CD4-positive, alpha-beta T cell (primary cell): Measurements from ENCODE around the gene TCAP. TPM values are rescaled to one million over a fixed set of nuclear protein-coding genes. Genes with fewer than 3 reads are reported as not detected.
"Not testable (repeated sequence)": the region's sequence is repeated elsewhere in the genome, so short reads cannot be mapped to it uniquely, and the experiment has no call there.

ENCODE experiments used
- ATAC-seq: fragments of 200-7000 bp; cut with Tn5 transposase; one replicate; pipeline ENCODE4 v1.10.0; 2022; ENCODE audit warnings: mild to moderate bottlenecking; ENCODE audit not compliant: poor library complexity
- CTCF ChIA-PET: fragments of 350-600 bp; sonication (Branson Sonifier 250); formaldehyde crosslinking; loops from one replicate; lab custom pipeline; 2021; ENCODE audit warnings: antibody characterized with exemption, inconsistent platforms; lab: Charles Lee
- POLR2A ChIA-PET: fragments of 350-600 bp; sonication (Branson Sonifier 250); formaldehyde crosslinking; loops from one replicate; lab custom pipeline; 2021; ENCODE audit warnings: antibody characterized with exemption, inconsistent platforms; lab: Charles Lee
- DNase-seq, 14 experiments: peaks; one replicate each; pipeline ENCODE4 v3.0.0-alpha.2; 2013 to 2020; ENCODE audit warnings: mixed read lengths in 2 of 14
- H3K27ac ChIP-seq, 2 donors: one replicate each; pipeline versions ENCODE4 v1.5.1 to v1.7.0; 2013; ENCODE audit warnings: low read length in 2 of 2, low read depth in 1 of 2, mild to moderate bottlenecking in 1 of 2
- H3K27me3 ChIP-seq, 2 experiments: 1 replicate in 1 of 2; 2 replicates in 1 of 2; pipeline versions ENCODE4 v1.6.1 to v1.7.0; 2013; ENCODE audit warnings: low read length in 2 of 2, control low read depth in 1 of 2, mild to moderate bottlenecking in 1 of 2, moderate library complexity in 1 of 2; ENCODE audit not compliant: insufficient read depth in 2 of 2, control insufficient read depth in 1 of 2
- H3K36me3 ChIP-seq: one replicate; pipeline ENCODE4 v1.6.1; 2013; ENCODE audit warnings: low read length, control low read depth; ENCODE audit not compliant: insufficient read depth
- H3K4me1 ChIP-seq: one replicate; pipeline ENCODE4 v1.6.1; 2013; ENCODE audit warnings: low read length, control low read depth; ENCODE audit not compliant: insufficient read depth
- H3K4me3 ChIP-seq: one replicate; pipeline ENCODE4 v1.5.1; 2013; ENCODE audit warnings: mild to moderate bottlenecking, low read length, moderate library complexity
- H3K9me3 ChIP-seq, 2 experiments: 1 replicate in 1 of 2; 2 replicates in 1 of 2; pipeline versions ENCODE4 v1.6.1 to v1.7.0; 2013; ENCODE audit warnings: low read length in 2 of 2, mild to moderate bottlenecking in 2 of 2, control low read depth in 1 of 2, moderate library complexity in 1 of 2; ENCODE audit not compliant: control insufficient read depth in 1 of 2, insufficient read depth in 1 of 2
- H3K27ac Mint-ChIP-seq: one replicate; pipeline ENCODE4 v1.8.0; 2020; ENCODE audit warnings: mixed read lengths
- H3K27me3 Mint-ChIP-seq: one replicate; pipeline ENCODE4 v1.8.0; 2021; ENCODE audit warnings: mixed read lengths
- H3K36me3 Mint-ChIP-seq: one replicate; pipeline ENCODE4 v1.8.0; 2021; ENCODE audit warnings: low read depth, mixed read lengths
- H3K4me1 Mint-ChIP-seq: one replicate; pipeline ENCODE4 v1.8.0; 2021; ENCODE audit warnings: low read depth, mixed read lengths
- H3K4me3 Mint-ChIP-seq: one replicate; pipeline ENCODE4 v1.8.0; 2020; ENCODE audit warnings: mild to moderate bottlenecking, mixed read lengths
- H3K9me3 Mint-ChIP-seq: one replicate; pipeline ENCODE4 v1.8.0; 2020; ENCODE audit warnings: mixed read lengths
- CTCF ChIP-seq: fragments of 200-600 bp; IDR thresholded peaks from one replicate; pipeline ENCODE4 v1.8.0; 2022; ENCODE audit warnings: antibody characterized with exemption, mild to moderate bottlenecking
- intact Hi-C, 2 experiments: fragments of 100-400 bp; cut with DNase I in 1 of 2; cut with micrococcal nuclease in 1 of 2; formaldehyde crosslinking; loops; one replicate each; pipeline versions ENCODE4 v1.15.1 to v1.9.0; 2023 to 2025; cut with DNase I, micrococcal nuclease
- total RNA-seq, 174 experiments: library from RNA in 2 of 174; stranded (reverse) in 2 of 174; gene quantifications; one replicate each; pipeline ENCODE4 v1.2.3 and lab custom pipeline; 2021 to 2026

The TCAP gene
- total RNA-seq, 2 experiments from 2014 or later: 6.4 TPM

- CTCF ChIA-PET: interaction anchor here (1.2 to 1.3 kb wide), 2 partner anchors 43 to 75 kb away, joined by 3 to 4 read pairs; no protein-coding TSS in a partner anchor
- peak in 1 of 14 experiments; percentile 2 for DNase-seq
- no peak overlapping the region for H3K4me3 Mint-ChIP-seq
- intact Hi-C loops: no loop called here
- no peak overlapping the region for H3K4me3 ChIP-seq
- no peaks in the 10 kb centered on the region for H3K9me3 Mint-ChIP-seq
- no peak overlapping the region for H3K27ac ChIP-seq
- H3K36me3 ChIP-seq: peaks cover 2% of the 10 kb centered on the region
- peaks cover 6% of the 10 kb centered on the region for H3K4me1 Mint-ChIP-seq
- peaks cover 9% of the 10 kb centered on the region for H3K4me1 ChIP-seq
- H3K27me3 ChIP-seq: peaks cover 24 to 31% of the 10 kb centered on the region in 2 experiments
- POLR2A ChIA-PET: no interaction called here
- peaks cover 33% of the 10 kb centered on the region for H3K27me3 Mint-ChIP-seq
- peaks cover 0 to 5% of the 10 kb centered on the region in 2 experiments for H3K9me3 ChIP-seq
- TF ChIP-seq CTCF: no peak
- no peak for ATAC-seq
- peaks cover 7% of the 10 kb centered on the region for H3K36me3 Mint-ChIP-seq
- no peak overlapping the region for H3K27ac Mint-ChIP-seq
Measured at GRCh38 chr17:39696731-39697130, 31.6 kb downstream of the TCAP start.

GRCh38 chr17:39697961-39698360 lies 32.8 kb downstream of the TCAP start:
- Mint-ChIP-seq H3K4me3 (no peak overlapping the region), H3K4me1 (peaks cover 6% of the 10 kb centered on the region), H3K36me3 (peaks cover 7% of the 10 kb centered on the region), H3K27me3 (peaks cover 34% of the 10 kb centered on the region), H3K27ac (no peak overlapping the region), H3K9me3 (no peaks in the 10 kb centered on the region)
- no peak overlapping the region for H3K27ac ChIP-seq
- ATAC-seq (no peak), DNase-seq (no peak)
- no peak for TF ChIP-seq CTCF
- H3K27me3 ChIP-seq: peaks cover 24 to 33% of the 10 kb centered on the region in 2 experiments
- H3K9me3 ChIP-seq: peaks cover 0 to 5% of the 10 kb centered on the region in 2 experiments
- CTCF ChIA-PET: interaction anchor here (1.3 kb wide), 1 partner anchor 76 kb away, joined by 3 read pairs; no protein-coding TSS in a partner anchor
- no peak overlapping the region for H3K4me3 ChIP-seq
- peaks cover 9% of the 10 kb centered on the region for H3K4me1 ChIP-seq
- POLR2A ChIA-PET: no interaction called here
- intact Hi-C loops: no loop called here
- peaks cover 2% of the 10 kb centered on the region for H3K36me3 ChIP-seq

GRCh38 chr17:39699157-39699817 lies 34.1 kb downstream of the TCAP start:
- H3K36me3 ChIP-seq, DNase-seq, H3K27ac ChIP-seq, H3K27ac Mint-ChIP-seq, ATAC-seq, H3K9me3 Mint-ChIP-seq, CTCF ChIA-PET, H3K9me3 ChIP-seq, H3K36me3 Mint-ChIP-seq, H3K4me1 ChIP-seq, H3K4me1 Mint-ChIP-seq, H3K4me3 ChIP-seq, intact Hi-C loops: not testable (repeated sequence)
- Mint-ChIP-seq H3K4me3 (peak overlapping the region; percentile 4), H3K27me3 (peaks cover 34% of the 10 kb centered on the region)
- peaks cover 24 to 33% of the 10 kb centered on the region in 2 experiments for H3K27me3 ChIP-seq
- POLR2A ChIA-PET: interaction anchor here (1.0 kb wide), 1 partner anchor 26 kb away, joined by 3 read pairs; no protein-coding TSS in a partner anchor
